ENCODE data around the gene ARHGEF9.

Gene ARHGEF9

DNA sequence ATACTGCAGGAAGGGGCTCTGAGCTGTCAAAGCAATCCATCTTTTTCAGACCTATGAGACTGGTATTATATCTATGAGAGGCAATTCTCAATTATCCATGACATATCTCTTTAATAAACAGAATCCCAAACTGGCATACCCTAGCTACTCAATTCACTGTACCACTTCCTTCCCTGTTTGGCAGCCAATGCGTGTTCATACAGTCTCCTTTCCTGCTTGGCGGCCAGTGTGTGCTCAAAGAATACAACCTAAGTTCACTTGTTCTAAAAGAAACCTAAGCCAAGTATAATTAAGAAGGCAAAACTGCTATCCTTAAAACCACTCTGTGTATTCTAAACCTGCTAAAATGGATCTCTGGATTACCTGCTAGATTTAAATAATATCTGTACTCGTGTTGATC is 38.3 kb downstream of the ARHGEF9 start:
- DNase-seq (no peak), ATAC-seq (no peak)

DNA sequence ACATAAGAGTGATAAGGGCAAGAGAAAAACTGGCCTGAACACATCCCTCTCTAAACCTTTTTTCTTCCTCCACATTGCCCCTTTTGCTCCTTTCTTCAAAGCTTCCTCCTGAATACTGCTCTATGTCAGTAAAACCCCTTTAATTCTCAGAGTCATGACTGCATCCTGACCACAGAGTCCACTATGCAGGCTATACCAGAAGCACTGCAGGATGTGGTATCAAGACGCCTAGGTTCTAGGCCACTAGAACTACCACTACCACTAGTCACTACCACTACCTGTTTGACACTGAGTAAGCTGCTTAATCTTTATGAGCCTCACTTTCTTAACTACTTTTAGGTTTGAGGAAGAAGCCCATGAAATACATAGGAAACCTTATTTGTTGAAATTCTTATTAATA is 38.7 kb downstream of the ARHGEF9 start:
- DNase-seq = peak; percentile 10
- peak; percentile 94 for ATAC-seq

DNA sequence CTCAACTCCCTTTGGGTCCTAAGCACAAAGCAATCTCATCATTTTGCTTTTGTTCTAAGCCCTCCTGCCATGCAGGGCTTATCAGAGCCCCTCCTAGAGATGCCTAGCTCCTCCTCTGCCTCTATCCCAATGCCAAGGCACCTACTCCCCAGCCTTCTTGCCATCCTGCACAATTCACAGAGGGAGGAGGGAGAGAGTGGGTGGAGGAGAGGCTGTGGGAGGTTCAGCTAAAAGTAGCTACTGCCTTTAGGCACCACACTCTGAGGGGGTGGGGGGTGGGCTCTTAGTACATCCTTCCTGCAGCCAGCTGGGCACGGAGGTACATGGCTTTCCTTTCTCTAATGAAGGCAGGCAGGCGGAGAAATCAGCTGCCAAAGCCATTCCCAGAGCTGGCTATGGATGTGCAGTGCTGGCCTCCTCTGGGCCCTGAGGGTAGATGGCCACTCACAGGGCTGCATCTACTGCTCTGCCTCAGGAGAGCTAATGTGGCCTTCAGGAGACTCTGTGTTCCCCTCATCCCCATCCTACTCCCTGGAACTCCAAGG is 40.1 kb downstream of the ARHGEF9 start:
- ATAC-seq (no peak), DNase-seq (no peak)

DNA sequence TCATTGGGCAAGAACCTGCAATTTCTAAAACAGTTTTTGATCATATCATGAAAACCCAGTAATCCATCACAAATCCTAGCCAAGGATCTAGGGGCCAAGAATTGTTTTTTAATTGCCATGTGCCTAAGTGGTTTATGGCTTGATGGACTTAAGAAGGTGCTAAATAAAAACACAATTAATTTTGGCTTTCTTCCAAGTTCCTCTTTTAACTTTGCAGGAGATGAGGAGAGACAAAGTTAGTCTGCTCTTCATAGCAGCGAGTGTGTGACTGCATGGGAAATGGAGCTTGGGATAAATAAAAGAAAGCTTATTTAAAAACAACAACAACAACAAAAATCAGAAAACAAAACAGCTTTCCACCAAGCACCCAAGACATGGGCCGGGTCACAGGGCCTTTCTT is 41.4 kb downstream of the ARHGEF9 start:
- DNase-seq = no peak
- no peak for ATAC-seq

DNA sequence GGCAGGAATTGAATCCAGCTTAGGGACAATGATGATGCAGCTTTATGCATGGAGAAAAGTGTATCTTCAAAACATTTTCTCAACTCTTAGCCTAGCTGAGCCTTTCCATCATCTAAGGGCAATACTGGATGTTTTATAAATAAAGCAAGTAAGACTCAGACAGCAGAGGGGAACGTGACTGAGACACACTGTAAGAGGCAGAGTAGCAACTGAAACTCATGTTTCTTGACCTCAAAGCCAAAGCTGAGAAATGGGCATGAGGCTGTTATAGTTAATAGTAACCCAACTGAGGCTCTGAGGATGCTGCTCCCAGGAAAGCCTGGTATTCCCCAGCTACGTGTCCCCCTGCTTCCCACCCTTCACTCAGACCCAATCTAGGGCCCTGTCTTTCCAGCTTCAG is 44.6 kb downstream of the ARHGEF9 start:
- ATAC-seq = no peak
- DNase-seq = no peak

DNA sequence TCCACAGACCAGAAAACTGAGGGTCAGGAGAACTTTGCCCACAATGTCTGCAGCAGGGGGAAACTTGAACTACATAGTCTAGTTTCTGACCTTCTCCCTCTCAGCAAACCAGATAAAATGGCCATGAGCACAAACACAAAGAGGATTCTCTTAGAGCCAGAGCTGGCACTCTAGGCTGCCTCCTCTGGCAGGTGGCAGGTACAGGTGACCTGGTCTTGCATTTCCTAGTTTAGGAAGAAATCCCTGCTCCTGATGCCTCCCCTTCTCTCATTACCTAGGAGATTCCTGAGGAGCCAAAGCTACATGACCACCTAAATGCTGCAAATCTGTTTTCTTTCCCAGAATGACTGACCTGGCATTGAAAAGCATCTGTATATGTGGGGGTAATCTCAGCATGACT is 45.1 kb downstream of the ARHGEF9 start:
- ATAC-seq (no peak), DNase-seq (no peak)

DNA sequence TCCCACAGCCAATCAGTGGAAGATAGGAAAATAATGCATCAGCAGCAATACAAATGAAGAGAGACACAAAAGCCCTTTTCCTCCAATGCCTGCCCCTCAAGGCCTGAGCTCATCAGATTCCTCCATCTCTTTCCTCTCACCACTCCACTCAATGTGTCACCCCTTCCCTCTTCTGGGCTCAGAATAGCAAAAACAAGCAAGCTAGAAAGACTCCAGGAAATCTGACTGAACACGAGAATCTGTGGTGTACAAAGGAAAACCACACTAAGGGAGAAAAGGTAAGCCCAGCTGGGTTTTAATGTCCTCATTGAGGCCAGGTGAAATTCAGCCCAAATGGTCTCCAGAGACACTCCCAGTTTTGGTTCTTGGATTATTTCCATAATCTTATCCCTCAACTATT is 46.3 kb downstream of the ARHGEF9 start:
- ATAC-seq (no peak), DNase-seq (no peak)

DNA sequence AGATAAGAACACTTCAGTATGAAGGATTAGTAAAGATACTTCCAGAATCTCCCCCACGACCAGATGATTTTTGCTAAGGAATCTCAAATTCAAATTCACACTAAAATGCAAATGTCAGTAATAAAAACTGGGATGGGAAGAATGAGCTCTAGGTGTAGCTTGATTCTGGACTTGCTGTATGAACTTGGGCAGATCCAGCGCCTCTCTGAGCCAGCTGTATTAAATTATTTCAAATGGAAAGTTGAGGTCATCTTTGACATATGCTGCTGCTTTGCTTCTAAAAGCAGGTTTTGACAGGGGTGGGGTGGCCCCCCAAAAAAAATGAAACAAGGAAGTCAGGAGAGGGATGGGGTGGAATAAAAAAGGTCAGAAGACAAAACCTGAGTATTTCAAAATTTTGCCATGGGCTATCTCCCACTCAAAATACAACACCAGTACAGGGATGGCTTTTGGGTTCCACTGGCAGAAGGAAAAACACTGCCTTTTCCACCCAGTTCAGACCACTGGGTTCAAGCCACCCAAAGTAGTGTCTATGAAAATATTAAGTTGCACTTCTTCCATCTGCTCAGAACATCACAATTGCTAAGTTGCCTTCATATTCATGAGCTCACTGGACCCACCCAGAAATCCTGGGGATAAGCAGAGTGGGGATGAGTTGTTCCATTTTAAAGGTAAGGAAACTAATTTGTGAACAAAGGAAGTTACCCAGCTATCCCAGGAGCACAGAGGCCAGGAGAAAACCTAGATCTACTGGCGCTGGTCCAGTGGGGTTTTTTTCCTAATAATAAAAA is 47.7 kb downstream of the ARHGEF9 start:
- DNase-seq (no peak), ATAC-seq (no peak)

DNA sequence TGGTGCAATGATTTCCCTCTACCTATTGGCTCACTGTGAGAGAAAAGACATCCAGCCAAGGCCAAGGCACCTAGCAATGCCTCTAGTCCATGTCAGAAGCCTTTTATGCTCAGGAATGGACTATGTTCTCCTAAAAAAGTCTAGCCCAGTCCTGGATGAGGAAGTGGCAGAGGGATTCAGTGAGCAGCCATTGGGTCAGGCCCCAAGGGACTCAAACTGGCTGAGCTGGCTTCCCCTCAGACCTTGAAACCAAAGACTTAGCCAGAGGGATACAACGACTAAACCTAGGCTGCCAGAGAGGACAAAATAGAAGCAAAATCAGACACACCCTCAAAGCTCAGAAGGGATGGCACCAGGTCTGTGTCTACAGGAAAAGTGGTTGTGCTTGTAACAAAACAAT is 49.1 kb downstream of the ARHGEF9 start:
- no peak for ATAC-seq
- no peak for DNase-seq

DNA sequence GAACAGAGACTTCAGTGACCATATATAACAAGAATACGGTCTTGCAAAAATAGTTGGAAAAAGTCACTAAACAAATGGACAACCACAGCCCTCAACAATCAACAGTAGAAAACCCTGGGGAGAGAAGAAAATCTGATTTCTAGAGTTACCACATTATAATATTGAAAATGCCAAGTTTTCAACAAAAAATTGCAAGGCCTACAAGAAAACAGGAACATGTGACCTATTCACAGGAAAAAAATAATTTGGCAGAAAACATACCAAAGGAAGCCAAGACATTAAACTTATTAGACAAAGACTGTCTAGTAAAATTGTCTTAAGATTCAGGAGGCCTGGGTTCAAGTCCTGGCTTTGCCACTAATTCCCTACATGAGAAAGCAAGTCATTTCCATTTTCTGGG is 64.7 kb downstream of the ARHGEF9 start:
- DNase-seq (no peak), ATAC-seq (no peak)

DNA sequence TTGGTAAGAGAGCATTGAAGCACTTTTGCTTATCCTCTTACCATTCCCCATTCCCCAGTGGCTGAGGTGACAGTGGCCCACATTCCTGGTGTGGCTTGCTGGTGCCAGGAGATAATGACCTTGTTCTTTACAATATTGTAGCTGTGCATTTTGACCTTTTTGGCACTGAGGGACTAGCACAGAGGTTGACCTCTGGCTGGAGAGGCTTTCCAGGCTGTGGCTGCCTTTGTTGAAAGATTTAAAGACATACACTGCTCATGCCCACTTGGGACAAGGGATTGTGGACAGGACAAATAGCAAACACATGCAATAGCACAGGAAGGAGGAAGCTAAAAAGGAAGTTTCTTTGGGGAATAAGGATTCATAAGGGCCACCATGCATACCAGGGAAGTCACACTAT is 65.4 kb downstream of the ARHGEF9 start:
- no peak for ATAC-seq
- no peak for DNase-seq

DNA sequence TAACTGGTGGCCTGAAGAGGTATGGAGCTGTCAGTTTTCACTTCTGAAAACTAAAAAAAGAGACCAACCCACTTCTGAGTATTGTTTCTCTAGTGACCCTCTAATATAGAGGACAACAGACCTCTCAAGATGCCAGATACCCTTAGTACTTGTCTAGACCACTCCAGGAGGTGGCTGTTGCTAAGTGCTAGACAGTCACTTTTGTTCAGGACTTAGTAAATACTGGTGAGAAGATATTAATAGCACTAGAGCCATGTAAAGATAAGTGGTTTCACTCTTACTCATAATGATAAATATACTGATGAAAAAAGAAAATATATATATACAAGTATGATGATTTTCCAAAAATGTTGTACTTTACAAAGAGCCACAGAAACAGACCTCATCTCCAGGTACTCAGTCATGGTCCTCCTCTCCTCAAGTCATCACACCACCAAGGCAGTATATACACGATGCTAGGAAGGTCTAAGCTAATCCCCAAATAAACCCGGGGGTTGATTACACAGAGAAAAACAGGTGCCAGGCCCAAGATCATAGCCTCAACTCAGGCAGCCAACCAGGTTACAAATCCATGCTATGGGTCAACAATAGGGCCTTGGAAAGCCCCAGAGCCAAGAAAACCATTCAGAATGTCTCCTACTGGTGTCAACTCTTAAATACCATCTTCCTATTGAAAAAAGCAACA is 66.9 kb downstream of the ARHGEF9 start:
- ATAC-seq = no peak
- no peak for DNase-seq

DNA sequence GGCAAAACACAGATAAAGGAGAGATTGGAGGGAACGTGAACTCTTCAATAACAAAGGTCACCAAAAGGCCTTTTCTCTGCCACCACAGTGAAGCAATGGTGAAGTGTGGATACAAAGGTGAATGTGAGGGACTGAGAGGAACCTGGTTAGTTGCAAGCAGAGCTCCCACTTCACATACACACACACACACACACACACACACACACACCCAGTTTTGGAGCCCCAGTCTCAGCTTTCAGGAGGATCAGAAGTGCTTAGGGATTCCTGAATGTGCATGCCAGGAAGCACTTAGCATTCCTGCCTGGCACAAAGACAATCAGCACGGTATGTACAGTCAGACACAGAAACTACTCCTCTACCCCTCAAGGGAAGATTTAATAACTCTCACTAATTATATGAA is 71.5 kb downstream of the ARHGEF9 start:
- DNase-seq (no peak), ATAC-seq (no peak)

DNA sequence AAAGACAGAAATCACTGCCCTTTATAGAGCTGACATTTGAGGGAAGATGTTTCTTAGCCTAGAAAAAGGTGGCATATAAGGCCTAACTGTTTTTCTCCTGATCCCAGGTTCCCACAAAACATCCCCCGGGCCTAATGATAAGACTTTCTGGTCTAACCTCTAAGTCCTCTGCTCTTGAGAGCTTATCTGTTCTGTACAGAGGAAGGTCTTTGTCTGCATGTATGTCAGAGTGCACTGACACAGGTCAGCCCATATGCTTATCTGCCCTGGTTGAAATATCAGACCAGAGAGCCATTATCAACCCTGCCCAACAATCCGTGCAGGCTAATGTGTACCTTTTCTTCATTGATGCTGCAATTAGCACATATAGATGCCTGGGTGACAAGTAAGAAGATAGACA is 76.2 kb downstream of the ARHGEF9 start:
- ATAC-seq = no peak

DNA sequence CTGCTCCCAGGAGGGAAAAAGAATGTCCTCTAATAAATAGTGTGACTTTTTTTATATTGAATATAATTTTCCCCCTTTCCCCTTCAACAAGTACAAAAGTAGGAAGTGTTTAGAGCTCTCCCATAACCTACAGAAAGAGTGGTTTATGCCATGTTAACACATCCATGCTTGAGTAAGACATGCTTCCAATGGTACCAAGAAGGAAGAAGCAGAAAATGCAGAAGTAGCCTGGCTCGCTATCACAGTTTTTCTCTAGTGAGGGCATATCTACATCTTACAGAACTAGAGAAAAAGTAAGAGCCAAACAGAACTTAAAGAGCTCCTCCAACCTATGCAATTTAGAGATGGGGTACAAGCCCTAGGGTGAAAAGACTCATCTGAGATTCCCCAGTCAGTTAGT is 82.5 kb downstream of the ARHGEF9 start:
- DNase-seq = no peak
- ATAC-seq = no peak

More for the DNA sequence above, 76.2 kb downstream of the ARHGEF9 start:
- no peak for DNase-seq

DNA sequence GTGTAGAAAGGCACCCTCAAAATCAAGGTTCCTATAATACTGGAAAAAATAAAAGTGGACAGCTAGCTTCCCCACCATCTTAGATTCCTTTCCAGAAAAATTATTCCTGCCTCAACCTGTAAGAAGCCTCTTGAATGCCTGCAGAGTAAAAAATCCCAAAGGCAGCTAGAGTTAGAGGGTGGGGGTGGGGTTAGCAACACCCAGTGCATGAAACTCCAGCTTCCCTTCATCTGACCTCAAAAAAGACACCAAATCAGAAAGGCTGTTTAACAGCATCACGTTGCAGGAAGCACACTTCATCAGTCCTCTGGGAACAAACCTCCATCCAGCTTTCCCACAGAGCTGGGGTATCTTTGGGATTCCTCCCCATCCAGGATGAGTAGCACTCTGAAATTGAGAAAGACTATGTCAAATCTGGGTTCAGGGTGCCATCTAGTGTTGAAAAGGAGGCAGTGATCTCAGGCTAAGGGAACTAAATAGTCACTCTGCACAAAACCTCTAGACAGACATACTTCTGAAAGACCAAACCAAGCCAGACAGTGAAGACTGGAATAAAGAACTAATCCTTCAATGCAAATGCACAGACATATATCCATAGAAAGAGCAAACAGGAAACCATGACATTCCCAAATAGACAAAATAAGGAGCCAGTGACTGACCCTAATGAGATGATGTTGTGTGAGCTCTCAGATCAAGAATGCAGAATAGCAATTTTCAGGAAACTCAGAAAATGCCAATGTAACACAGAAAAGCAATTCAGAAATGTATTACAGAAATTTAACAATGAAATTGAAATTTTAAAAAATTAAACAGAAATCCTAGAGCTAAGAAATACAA is 97.9 kb downstream of the ARHGEF9 start:
- ATAC-seq (no peak), DNase-seq (no peak)

DNA sequence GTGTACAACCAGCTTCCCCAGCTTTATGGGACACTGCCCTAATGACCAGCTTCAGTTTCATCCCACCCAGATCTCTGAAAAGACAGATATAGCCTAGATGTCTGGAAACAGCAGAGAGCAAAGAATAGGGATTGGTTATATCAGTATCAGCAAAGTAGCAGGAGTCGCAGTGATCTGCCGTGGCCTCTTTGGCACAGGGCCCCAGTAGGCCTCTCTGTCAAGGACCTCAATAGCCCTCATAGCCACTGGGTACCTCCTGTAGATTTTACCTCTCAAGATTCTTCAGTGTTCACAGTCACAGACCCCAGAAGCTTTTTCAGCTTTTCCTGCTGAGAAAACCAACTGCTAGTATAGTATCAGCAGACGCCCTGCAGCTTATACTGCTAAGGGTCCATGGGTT is 104.6 kb downstream of the ARHGEF9 start:
- DNase-seq (no peak), ATAC-seq (no peak)

DNA sequence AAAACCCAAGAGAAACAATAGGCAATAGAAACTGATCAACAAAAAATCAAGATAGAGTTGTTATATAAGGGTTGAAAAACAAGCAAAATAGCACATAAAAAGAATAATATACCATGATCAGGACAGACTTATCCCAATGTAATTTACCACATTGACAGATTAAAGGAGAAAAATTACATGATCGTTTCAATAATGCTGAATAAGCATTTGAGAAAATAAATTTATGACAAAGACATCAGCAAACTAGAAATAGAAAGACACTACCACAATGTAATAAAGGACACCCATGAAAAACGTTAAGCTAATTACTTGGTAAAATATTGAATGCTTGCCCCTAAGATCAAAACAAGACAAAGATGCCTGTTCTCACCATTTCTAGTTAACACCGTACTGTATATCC is 105.6 kb downstream of the ARHGEF9 start:
- DNase-seq (no peak), ATAC-seq (no peak)

DNA sequence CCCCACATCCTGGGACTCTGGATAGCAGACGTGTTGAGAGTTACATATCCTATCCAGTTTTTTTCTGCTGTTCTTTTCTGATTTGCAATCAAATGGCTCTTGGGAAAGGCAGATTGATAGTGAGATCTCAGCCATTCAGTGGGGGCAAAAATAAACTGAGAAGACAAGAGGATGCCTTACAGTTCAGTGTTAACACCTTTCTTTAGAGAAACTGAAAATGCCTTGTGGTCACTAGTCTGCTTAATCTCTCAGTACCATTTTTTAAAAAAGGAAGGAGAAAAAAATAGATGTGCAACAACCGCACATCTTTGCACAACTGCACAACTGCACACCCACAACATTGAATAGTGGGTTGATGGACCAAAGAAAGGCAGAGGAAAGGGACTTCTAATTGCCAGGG is 109.3 kb downstream of the ARHGEF9 start:
- DNase-seq (no peak), ATAC-seq (no peak)

DNA sequence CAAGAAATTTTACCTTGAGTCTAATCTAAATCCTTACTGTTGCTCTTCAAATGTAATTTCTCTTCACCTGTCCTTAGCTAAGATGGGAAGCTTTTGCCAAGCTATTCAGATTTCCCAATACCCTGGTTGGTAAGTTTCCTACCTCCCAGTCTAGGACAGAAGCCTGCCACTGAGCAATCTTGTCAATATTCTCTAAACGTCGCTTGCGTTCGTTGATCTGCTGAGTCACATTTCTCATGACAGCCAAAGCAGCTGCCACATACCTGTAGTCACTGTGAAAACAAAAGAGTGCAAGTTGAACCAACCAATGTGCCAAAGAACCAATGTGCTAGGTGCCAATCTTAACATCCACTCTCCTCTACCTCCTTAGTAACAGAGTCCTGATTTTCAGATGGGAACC is 111.1 kb downstream of the ARHGEF9 start:
- no peak for DNase-seq
- ATAC-seq = no peak

DNA sequence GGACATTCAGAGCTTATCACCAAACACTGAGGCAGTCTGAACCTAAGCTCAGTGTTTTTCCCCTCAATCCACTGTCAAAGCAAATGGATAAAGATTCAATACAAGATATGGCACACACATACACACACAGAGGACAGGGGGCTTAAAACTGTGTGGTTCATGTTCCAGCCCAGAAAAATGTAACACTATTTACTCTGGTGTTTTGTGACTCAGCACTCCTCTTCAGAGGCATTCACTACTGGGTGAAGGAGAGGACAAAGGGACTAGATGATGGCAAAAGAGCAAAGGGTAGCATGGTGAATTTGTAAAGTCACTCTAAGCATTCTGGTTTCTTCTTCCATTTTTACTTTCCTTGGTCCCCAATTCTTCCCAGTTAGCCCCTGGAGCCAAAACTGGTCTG is 120.3 kb downstream of the ARHGEF9 start:
- DNase-seq (no peak), ATAC-seq (no peak)

DNA sequence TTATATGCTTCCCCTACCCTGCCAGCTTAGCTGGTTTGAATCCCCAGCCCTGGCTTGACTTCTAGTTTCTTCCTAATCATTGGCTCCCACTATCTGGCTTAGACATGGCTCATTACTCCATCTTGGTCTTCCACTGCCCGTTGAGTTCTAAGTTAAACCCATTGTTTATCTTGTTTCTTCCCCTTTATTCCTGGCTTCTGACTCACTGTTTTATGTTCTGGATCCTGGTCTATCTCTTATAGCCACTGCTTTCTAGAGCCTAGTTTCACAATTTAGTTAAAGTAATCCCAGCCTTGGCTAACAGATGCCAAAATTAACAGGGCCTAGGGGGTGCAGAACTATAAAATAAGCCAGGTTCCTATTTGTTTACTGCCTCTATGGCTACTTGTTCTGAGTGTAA is 120.9 kb downstream of the ARHGEF9 start:
- DNase-seq (no peak), ATAC-seq (no peak)

DNA sequence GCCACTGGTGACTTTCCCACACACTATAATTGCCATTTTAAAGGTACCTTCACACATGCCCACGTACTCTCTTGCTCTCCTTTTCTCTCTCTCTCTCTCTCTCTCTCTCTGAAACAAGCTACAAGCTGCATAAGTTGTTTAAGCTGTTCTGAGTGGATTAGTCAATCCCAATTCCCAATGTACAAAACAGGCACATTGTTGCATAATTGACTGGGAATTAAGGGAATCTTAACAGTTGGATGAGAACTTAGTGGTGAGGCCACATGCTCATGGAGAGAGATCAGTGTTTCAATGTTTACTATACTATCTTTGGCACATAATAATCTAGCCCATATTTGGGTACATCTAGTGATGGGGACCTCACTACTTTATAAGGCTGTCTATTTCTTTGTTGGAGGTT is 123.3 kb downstream of the ARHGEF9 start:
- DNase-seq (no peak), ATAC-seq (no peak)

All from stimulated activated naive CD8-positive, alpha-beta T cell treated with anti-CD3 and anti-CD28 coated beads, Interleukin-15, Interleukin-2, amounts not matched to agents 100 U/mL and 50 U/mL, for 24 hours (primary cell).